CD4-positive, CD25-positive, alpha-beta regulatory T cell (primary cell): ENCODE results near the gene TAF10. TPM values are rescaled to one million over a fixed set of nuclear protein-coding genes. Genes with fewer than 3 reads are reported as not detected.
A peak's percentile ranks its signal among the peaks of the same experiment; 100 is the strongest.

ENCODE experiments used
- ATAC-seq, 2 donors: fragments of 150-1000 bp; cut with Tn5 transposase; one replicate each; pipeline ENCODE4 v1.10.0; 2021; ENCODE audit warnings: low read depth in 2 of 2, moderate number of reproducible peaks in 2 of 2, moderate library complexity in 1 of 2
- DNase-seq, 3 donors: peaks; one replicate each; pipeline versions ENCODE4 v3.0.0 to v3.0.0-alpha.2; 2012 to 2022; ENCODE audit warnings: mixed read lengths in 1 of 3
- H3K27ac ChIP-seq: one replicate; pipeline ENCODE4 v1.7.0; 2013; ENCODE audit warnings: mild to moderate bottlenecking, low read length; ENCODE audit not compliant: insufficient read depth, poor library complexity, severe bottlenecking
- H3K27me3 ChIP-seq: one replicate; pipeline ENCODE4 v1.7.0; 2013; ENCODE audit warnings: low read length; ENCODE audit not compliant: control insufficient read depth, insufficient read depth
- H3K36me3 ChIP-seq: one replicate; pipeline ENCODE4 v1.7.0; 2013; ENCODE audit warnings: mild to moderate bottlenecking, low read length, moderate library complexity; ENCODE audit not compliant: control insufficient read depth, insufficient read depth
- H3K4me1 ChIP-seq: 2 replicates; pipeline ENCODE4 v1.7.0; 2013; ENCODE audit warnings: mild to moderate bottlenecking, low read length; ENCODE audit not compliant: insufficient read depth, control insufficient read depth, poor library complexity, severe bottlenecking
- H3K4me3 ChIP-seq: one replicate; pipeline ENCODE4 v1.7.0; 2013; ENCODE audit warnings: low read depth, mild to moderate bottlenecking, low read length, moderate library complexity
- H3K9me3 ChIP-seq, 2 experiments: 1 replicate in 1 of 2; 2 replicates in 1 of 2; pipeline ENCODE4 v1.7.0; 2013; ENCODE audit warnings: low read length in 2 of 2, mild to moderate bottlenecking in 1 of 2, moderate library complexity in 1 of 2; ENCODE audit not compliant: control insufficient read depth in 2 of 2
- H3K27ac Mint-ChIP-seq, 3 donors: one replicate each; pipeline ENCODE4 v1.8.0; 2020 to 2022; ENCODE audit warnings: mild to moderate bottlenecking in 3 of 3, mixed read lengths in 3 of 3, moderate library complexity in 2 of 3
- H3K27me3 Mint-ChIP-seq: one replicate; pipeline ENCODE4 v1.8.0; 2022; ENCODE audit warnings: mild to moderate bottlenecking, mixed read lengths
- H3K36me3 Mint-ChIP-seq: one replicate; pipeline ENCODE4 v1.8.0; 2020; ENCODE audit warnings: mixed read lengths
- H3K4me1 Mint-ChIP-seq, 4 donors: one replicate each; pipeline ENCODE4 v1.8.0; 2020 to 2022; ENCODE audit warnings: mixed read lengths in 4 of 4, mild to moderate bottlenecking in 1 of 4
- H3K4me3 Mint-ChIP-seq, 4 donors: one replicate each; pipeline ENCODE4 v1.8.0; 2020 to 2022; ENCODE audit warnings: mild to moderate bottlenecking in 4 of 4, mixed read lengths in 4 of 4, moderate library complexity in 3 of 4
- H3K9me3 Mint-ChIP-seq, 7 donors: one replicate each; pipeline ENCODE4 v1.8.0; 2020 to 2022; ENCODE audit warnings: mixed read lengths in 7 of 7, mild to moderate bottlenecking in 3 of 7, moderate library complexity in 2 of 7
- polyA plus RNA-seq, 4 donors: library from polyadenylated mRNA; unstranded; fragments of 300-500 nt; fragmentation: Illumina TruSeq; gene quantifications; one replicate each; pipeline ENCODE4 v1.2.3, GENCODE V29; 2021
- total RNA-seq: library from RNA; stranded (reverse); gene quantifications from one replicate; pipeline ENCODE4 v1.2.3, GENCODE V29; 2022

The TAF10 gene
- total and polyA plus RNA-seq, 5 donors from 2014 or later: 125 to 386 (median 259) TPM

DNA sequence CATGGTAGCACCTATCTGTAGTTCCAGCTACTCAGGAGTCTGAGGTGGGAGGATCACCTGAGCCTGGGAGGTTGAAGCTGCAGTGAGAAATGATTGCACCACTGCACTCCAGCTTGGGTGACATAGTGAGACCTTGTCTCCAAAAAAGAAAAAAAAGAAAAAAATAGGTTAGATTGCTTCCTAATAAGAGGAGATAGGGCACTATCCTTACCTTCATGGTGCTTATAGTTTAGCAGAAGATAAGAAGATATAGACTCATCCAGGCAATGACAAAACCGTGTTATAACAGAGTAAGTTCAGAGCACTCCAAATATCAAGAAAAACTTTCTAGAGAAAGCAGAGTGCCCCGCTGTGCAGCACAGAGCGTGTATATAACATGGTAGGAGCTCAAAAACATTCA is 50.7 kb downstream of the TAF10 start:
- Histone ChIP-seq H3K27me3 (no peaks in the 10 kb centered on the region), H3K36me3 (no peaks in the 10 kb centered on the region), H3K9me3 (no peaks in the 10 kb centered on the region), H3K4me3 (no peak overlapping the region), H3K4me1 (no peaks in the 10 kb centered on the region), H3K27ac (no peak overlapping the region)
- ATAC-seq (no peak), DNase-seq (no peak)
- H3K4me3 Mint-ChIP-seq: no peak overlapping the region
- H3K36me3 Mint-ChIP-seq: peaks cover 55% of the 10 kb centered on the region
- H3K27ac Mint-ChIP-seq: peak overlapping the region in 1 of 3 donors; percentile 42
- no peaks in the 10 kb centered on the region for H3K9me3 Mint-ChIP-seq
- no peaks in the 10 kb centered on the region for H3K4me1 Mint-ChIP-seq
- H3K27me3 Mint-ChIP-seq: no peaks in the 10 kb centered on the region

Other genes starting within 250 kb of the TAF10 start
- gene SMPD1, start 221.7 kb downstream of the TAF10 start, total RNA-seq: 43.7 TPM
- gene SMPD1, start 221.7 kb downstream of the TAF10 start, polyA plus RNA-seq: 10 to 100 TPM; 11.4 to 15.7 (median 13.3) TPM
- 95.8 TPM for gene APBB1, start 193.1 kb downstream of the TAF10 start, total RNA-seq
- 100 to 1,000 TPM in 3 of 4 donors, 10 to 100 TPM in 1; 89.0 to 134 (median 121) TPM for gene APBB1, start 193.1 kb downstream of the TAF10 start, polyA plus RNA-seq
- gene HPX, start 171.2 kb downstream of the TAF10 start, total RNA-seq: 1.5 TPM
- not detected for gene HPX, start 171.2 kb downstream of the TAF10 start, polyA plus RNA-seq
- 16.4 TPM for gene TRIM3, start 138.3 kb downstream of the TAF10 start, total RNA-seq
- gene TRIM3, start 138.3 kb downstream of the TAF10 start, polyA plus RNA-seq: 1 to 10 TPM in 3 of 4 donors, under 1 TPM in 1; 0.91 to 2.7 (median 1.9) TPM
- gene ARFIP2, start 130.9 kb downstream of the TAF10 start, total RNA-seq: 45.4 TPM
- 10 to 100 TPM; 33.0 to 38.3 (median 35.6) TPM for gene ARFIP2, start 130.9 kb downstream of the TAF10 start, polyA plus RNA-seq
- gene TIMM10B, start 130.7 kb downstream of the TAF10 start, total RNA-seq: 49.8 TPM
- 10 to 100 TPM; 24.5 to 47.9 (median 33.4) TPM for gene TIMM10B, start 130.7 kb downstream of the TAF10 start, polyA plus RNA-seq
- 32.7 TPM for gene DNHD1, start 114.9 kb downstream of the TAF10 start, total RNA-seq
- gene DNHD1, start 114.9 kb downstream of the TAF10 start, polyA plus RNA-seq: 1 to 10 TPM in 3 of 4 donors, under 1 TPM in 1; 0.65 to 1.6 (median 1.4) TPM
- 21.0 TPM for gene RRP8, start 8.6 kb downstream of the TAF10 start, total RNA-seq
- gene RRP8, start 8.6 kb downstream of the TAF10 start, polyA plus RNA-seq: 10 to 100 TPM; 22.5 to 30.9 (median 25.7) TPM
- gene ILK, start 8.4 kb downstream of the TAF10 start, total RNA-seq: 62.9 TPM
- 100 to 1,000 TPM in 2 of 4 donors, 10 to 100 TPM in 2; 92.8 to 141 (median 115) TPM for gene ILK, start 8.4 kb downstream of the TAF10 start, polyA plus RNA-seq
- 100 TPM for gene TPP1, start 7.2 kb upstream of the TAF10 start, total RNA-seq
- 100 to 1,000 TPM; 135 to 165 (median 137) TPM for gene TPP1, start 7.2 kb upstream of the TAF10 start, polyA plus RNA-seq
- 2.4 TPM for gene DCHS1, start 43.6 kb upstream of the TAF10 start, total RNA-seq
- gene DCHS1, start 43.6 kb upstream of the TAF10 start, polyA plus RNA-seq: 1 to 10 TPM in 2 of 4 donors, under 1 TPM in 2; 0.49 to 1.6 (median 1.0) TPM
- 10.0 TPM for gene MRPL17, start 71.1 kb upstream of the TAF10 start, total RNA-seq
- 10 to 100 TPM; 18.5 to 35.5 (median 25.1) TPM for gene MRPL17, start 71.1 kb upstream of the TAF10 start, polyA plus RNA-seq
- gene OR2AG2, start 159.8 kb upstream of the TAF10 start, total RNA-seq: not detected
- not detected for gene OR2AG2, start 159.8 kb upstream of the TAF10 start, polyA plus RNA-seq
- gene OR2AG1, start 170.8 kb upstream of the TAF10 start, total RNA-seq: not detected
- gene OR2AG1, start 170.8 kb upstream of the TAF10 start, polyA plus RNA-seq: not detected
- not detected for gene OR6A2, start 187.5 kb upstream of the TAF10 start, total RNA-seq
- gene OR6A2, start 187.5 kb upstream of the TAF10 start, polyA plus RNA-seq: not detected
- gene OR10A5, start 233.5 kb upstream of the TAF10 start, total RNA-seq: not detected
- not detected for gene OR10A5, start 233.5 kb upstream of the TAF10 start, polyA plus RNA-seq